HepG2 (cell line): Measurements from ENCODE around the gene EIF5. TPM values are rescaled to one million over a fixed set of nuclear protein-coding genes. Genes with fewer than 3 reads are reported as not detected.

Source experiments
- GABPA ChIP-seq, 2 experiments: IDR thresholded peaks; 2 replicates each; pipeline ENCODE4 v1.6.1; 2011 to 2016; ENCODE audit warnings: low read depth in 2 of 2, low read length in 1 of 2, missing biosample characterization in 1 of 2, missing genetic modification characterization in 1 of 2
- HDAC2 ChIP-seq: sonication (generic); formaldehyde crosslinking; IDR thresholded peaks from 2 replicates; pipeline ENCODE4 v1.4.0; 2020; ENCODE audit warnings: missing genetic modification reagents
- HOXA3 ChIP-seq: sonication (generic); formaldehyde crosslinking; IDR thresholded peaks from 2 replicates; pipeline ENCODE4 v1.5.0; 2020; ENCODE audit warnings: missing genetic modification reagents
- KDM2A ChIP-seq: sonication (generic); formaldehyde crosslinking; IDR thresholded peaks from 2 replicates; pipeline ENCODE4 v1.4.0; 2020; ENCODE audit warnings: low read depth, missing genetic modification reagents, borderline replicate concordance
- KMT2B ChIP-seq: IDR thresholded peaks from 2 replicates; pipeline ENCODE4 v1.6.1; 2016; ENCODE audit warnings: missing genetic modification reagents, missing compliant biosample characterization
- NFYB ChIP-seq: sonication (generic); formaldehyde crosslinking; IDR thresholded peaks from 2 replicates; pipeline ENCODE4 v1.4.0; 2020; ENCODE audit warnings: missing genetic modification reagents
- NFYC ChIP-seq: IDR thresholded peaks from 2 replicates; pipeline ENCODE4 v1.6.1; 2016; ENCODE audit warnings: missing genetic modification reagents, missing compliant biosample characterization
- RBFOX2 ChIP-seq: fragments of 200-400 bp; formaldehyde crosslinking; IDR thresholded peaks from 2 replicates; pipeline ENCODE4 v1.6.1; 2017; ENCODE audit warnings: low read depth, mild to moderate bottlenecking, low read length
- RBM39 ChIP-seq: fragments of 200-400 bp; formaldehyde crosslinking; IDR thresholded peaks from one replicate; pipeline ENCODE4 v1.6.1; 2018; ENCODE audit warnings: antibody characterized with exemption, mild to moderate bottlenecking, low read depth, low read length; ENCODE audit not compliant: poor library complexity, severe bottlenecking
- RFX1 ChIP-seq: fragments of 450-650 bp; IDR thresholded peaks from 2 replicates; pipeline ENCODE4 v1.6.1; 2017
- SP1 ChIP-seq, 2 experiments: fragments of 450-650 bp in 1 of 2; sonication (generic) in 1 of 2; formaldehyde crosslinking in 1 of 2; IDR thresholded peaks; 2 replicates each; pipeline versions ENCODE4 v1.4.0 to v1.6.1; 2016 to 2020; ENCODE audit warnings: missing genetic modification reagents in 1 of 2
- WIZ ChIP-seq: sonication (generic); formaldehyde crosslinking; IDR thresholded peaks from 2 replicates; pipeline ENCODE4 v1.5.1; 2020; ENCODE audit warnings: mild to moderate bottlenecking, missing genetic modification reagents
- ZNF747 ChIP-seq: sonication (generic); formaldehyde crosslinking; IDR thresholded peaks from 2 replicates; pipeline ENCODE4 v1.8.1; 2023; ENCODE audit warnings: missing genetic modification reagents, mild to moderate bottlenecking, borderline replicate concordance
- polyA plus RNA-seq, 8 experiments: library from polyadenylated mRNA; depleted of rRNA in 3 of 8; stranded (reverse) in 7 of 8; unstranded in 1 of 8; fragments of >200 nt; fragmentation: Illumina TruSeq in 4 of 8; extraction: Trizol in 4 of 8; gene quantifications; 2 replicates each; pipeline versions ENCODE4 v1.2.1 to v1.2.3, GENCODE V29; 2011 to 2016; ENCODE audit warnings: low read depth in 4 of 8, missing spikeins in 1 of 8, mixed read lengths in 1 of 8; ENCODE audit not compliant: insufficient read depth in 1 of 8
- total RNA-seq, 5 experiments: library from RNA; depleted of rRNA; stranded (reverse); fragments of >200 nt; fragmentation: Illumina TruSeq; extraction: Trizol; gene quantifications; 2 replicates each; pipeline ENCODE4 v1.2.3, GENCODE V29; 2016; ENCODE audit warnings: low read depth in 1 of 5
- TF ChIP-seq, protein P1 (sequence below): sonication (generic); formaldehyde crosslinking; IDR thresholded peaks from one replicate; pipeline ENCODE4 v1.5.1; 2020; ENCODE audit warnings: mild to moderate bottlenecking, missing genetic modification reagents; ENCODE audit errors: not compliant biosample characterization
- TF ChIP-seq, protein P2 (sequence below): IDR thresholded peaks from 2 replicates; pipeline ENCODE4 v1.6.1; 2012; ENCODE audit warnings: low read length, improper control_type of control experiment
- TF ChIP-seq, protein P3 (sequence below): sonication (generic); formaldehyde crosslinking; IDR thresholded peaks from 2 replicates; pipeline ENCODE4 v1.5.1; 2020; ENCODE audit warnings: missing genetic modification reagents, mild to moderate bottlenecking, borderline replicate concordance

The EIF5 gene
- total and polyA plus RNA-seq, 2 of the 13 experiments (the other 11 are each of a cell fraction or from before 2014, with no cell fraction given), result 189 to 281 TPM

DNA sequence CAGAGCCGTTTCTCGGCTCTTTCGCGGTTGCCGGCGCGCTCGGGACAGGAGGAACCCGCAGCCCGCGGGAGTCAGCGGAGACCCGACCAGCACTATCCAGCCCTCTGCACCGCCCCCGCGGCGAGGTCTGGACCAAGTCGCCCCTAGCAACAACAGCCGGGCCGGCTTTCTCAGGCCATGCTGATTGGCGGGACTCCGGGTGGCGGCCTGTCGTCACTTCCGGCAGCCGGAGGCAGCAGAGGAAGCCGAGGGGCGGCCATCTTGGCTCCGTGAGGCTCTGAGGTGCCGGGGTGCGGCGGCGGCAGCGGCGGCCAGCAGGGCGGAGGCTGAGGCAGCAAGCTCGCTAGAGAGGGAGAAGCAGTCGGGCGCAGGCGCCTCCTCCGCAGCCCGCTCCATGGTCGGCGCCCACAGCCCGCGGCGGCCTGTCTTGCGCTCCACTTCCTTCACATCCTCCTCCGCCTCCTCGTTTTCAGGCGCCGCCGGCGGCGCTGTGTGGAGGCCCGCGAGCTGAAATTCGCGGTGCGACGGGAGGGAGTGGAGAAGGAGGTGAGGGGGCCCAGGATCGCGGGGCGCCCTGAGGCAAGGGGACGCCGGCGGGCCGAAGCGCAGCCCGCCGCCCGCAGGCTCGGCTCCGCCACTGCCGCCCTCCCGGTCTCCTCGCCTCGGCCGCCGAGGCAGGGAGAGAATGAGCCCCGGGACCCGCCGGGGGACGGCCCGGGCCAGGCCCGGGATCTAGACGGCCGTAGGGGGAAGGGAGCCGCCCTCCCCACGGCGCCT lies 51.3 kb downstream of the EIF5 start, which contains the start of gene MARK3 (continued):
- TF ChIP-seq, protein P1, sequence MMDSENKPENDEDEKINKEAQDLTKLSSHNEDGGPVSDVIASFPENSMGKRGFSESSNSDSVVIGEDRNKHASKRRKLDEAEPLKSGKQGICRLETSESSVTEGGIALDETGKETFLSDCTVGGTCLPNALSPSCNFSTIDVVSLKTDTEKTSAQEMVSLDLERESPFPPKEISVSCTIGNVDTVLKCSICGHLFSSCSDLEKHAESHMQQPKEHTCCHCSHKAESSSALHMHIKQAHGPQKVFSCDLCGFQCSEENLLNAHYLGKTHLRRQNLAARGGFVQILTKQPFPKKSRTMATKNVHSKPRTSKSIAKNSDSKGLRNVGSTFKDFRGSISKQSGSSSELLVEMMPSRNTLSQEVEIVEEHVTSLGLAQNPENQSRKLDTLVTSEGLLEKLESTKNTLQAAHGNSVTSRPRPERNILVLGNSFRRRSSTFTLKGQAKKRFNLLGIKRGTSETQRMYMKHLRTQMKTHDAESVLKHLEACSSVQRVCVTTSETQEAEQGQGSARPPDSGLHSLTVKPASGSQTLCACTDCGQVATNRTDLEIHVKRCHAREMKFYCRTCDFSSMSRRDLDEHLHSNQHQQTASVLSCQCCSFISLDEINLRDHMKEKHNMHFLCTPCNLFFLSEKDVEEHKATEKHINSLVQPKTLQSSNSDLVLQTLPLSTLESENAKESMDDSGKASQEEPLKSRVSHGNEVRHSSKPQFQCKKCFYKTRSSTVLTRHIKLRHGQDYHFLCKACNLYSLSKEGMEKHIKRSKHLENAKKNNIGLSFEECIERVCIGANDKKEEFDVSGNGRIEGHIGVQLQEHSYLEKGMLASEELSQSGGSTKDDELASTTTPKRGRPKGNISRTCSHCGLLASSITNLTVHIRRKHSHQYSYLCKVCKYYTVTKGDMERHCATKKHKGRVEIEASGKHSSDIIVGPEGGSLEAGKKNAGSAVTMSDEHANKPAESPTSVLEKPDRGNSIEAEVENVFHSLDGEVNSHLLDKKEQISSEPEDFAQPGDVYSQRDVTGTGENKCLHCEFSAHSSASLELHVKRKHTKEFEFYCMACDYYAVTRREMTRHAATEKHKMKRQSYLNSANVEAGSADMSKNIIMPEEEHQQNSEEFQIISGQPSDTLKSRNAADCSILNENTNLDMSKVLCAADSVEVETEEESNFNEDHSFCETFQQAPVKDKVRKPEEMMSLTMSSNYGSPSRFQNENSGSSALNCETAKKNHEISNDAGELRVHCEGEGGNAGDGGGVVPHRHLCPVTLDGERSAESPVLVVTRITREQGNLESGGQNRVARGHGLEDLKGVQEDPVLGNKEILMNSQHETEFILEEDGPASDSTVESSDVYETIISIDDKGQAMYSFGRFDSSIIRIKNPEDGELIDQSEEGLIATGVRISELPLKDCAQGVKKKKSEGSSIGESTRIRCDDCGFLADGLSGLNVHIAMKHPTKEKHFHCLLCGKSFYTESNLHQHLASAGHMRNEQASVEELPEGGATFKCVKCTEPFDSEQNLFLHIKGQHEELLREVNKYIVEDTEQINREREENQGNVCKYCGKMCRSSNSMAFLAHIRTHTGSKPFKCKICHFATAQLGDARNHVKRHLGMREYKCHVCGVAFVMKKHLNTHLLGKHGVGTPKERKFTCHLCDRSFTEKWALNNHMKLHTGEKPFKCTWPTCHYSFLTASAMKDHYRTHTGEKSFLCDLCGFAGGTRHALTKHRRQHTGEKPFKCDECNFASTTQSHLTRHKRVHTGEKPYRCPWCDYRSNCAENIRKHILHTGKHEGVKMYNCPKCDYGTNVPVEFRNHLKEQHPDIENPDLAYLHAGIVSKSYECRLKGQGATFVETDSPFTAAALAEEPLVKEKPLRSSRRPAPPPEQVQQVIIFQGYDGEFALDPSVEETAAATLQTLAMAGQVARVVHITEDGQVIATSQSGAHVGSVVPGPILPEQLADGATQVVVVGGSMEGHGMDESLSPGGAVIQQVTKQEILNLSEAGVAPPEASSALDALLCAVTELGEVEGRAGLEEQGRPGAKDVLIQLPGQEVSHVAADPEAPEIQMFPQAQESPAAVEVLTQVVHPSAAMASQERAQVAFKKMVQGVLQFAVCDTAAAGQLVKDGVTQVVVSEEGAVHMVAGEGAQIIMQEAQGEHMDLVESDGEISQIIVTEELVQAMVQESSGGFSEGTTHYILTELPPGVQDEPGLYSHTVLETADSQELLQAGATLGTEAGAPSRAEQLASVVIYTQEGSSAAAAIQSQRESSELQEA, result peak; percentile 39
- TF ChIP-seq HDAC2 (CRISPR knock-in tag) (peak; percentile 29; the same call in 1 of the 2 replicates), HOXA3 (CRISPR knock-in tag) (peak; percentile 93), KMT2B (CRISPR knock-in tag) (peak; percentile 83), KDM2A (CRISPR knock-in tag) (peak; percentile 78), NFYC (peak; percentile 86), NFYB (CRISPR knock-in tag) (peak; percentile 93), SP1 (IDR thresholded peaks at IDR 0.05) (no peak), SP1 (CRISPR knock-in tag; IDR thresholded peaks at IDR 0.05) (peak; percentile 38; the same call in 1 of the 2 replicates), RBM39 (peak; percentile 73), GABPA (IDR thresholded peaks at IDR 0.05; ENCODE audit: low read depth, low read length) (peak; percentile 91), GABPA (CRISPR knock-in tag; IDR thresholded peaks at IDR 0.05; ENCODE audit: low read depth) (peak; percentile 95), WIZ (peak; percentile 52; the same call in 1 of the 2 replicates), ZNF747 (peak; percentile 50; the same call in 1 of the 2 replicates), RBFOX2 (peak; percentile 94), RFX1 (peak; percentile 90)
- TF ChIP-seq, protein P2, sequence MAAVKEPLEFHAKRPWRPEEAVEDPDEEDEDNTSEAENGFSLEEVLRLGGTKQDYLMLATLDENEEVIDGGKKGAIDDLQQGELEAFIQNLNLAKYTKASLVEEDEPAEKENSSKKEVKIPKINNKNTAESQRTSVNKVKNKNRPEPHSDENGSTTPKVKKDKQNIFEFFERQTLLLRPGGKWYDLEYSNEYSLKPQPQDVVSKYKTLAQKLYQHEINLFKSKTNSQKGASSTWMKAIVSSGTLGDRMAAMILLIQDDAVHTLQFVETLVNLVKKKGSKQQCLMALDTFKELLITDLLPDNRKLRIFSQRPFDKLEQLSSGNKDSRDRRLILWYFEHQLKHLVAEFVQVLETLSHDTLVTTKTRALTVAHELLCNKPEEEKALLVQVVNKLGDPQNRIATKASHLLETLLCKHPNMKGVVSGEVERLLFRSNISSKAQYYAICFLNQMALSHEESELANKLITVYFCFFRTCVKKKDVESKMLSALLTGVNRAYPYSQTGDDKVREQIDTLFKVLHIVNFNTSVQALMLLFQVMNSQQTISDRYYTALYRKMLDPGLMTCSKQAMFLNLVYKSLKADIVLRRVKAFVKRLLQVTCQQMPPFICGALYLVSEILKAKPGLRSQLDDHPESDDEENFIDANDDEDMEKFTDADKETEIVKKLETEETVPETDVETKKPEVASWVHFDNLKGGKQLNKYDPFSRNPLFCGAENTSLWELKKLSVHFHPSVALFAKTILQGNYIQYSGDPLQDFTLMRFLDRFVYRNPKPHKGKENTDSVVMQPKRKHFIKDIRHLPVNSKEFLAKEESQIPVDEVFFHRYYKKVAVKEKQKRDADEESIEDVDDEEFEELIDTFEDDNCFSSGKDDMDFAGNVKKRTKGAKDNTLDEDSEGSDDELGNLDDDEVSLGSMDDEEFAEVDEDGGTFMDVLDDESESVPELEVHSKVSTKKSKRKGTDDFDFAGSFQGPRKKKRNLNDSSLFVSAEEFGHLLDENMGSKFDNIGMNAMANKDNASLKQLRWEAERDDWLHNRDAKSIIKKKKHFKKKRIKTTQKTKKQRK, result no peak
- TF ChIP-seq, protein P3, sequence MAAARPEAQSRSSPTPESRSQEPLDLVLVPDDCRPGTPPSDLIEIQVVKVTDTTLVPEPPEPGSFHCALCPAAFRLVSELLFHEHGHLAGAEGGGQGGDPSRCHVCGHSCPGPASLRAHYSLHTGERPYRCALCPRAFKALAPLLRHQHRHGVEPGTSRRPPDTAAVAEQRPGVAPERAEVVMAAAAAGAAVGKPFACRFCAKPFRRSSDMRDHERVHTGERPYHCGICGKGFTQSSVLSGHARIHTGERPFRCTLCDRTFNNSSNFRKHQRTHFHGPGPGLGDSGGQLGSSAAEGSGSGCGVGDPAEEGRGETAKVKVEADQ (CRISPR knock-in tag), result no peak; the same call in 1 of the 2 replicates
